Measurements from ENCODE around the gene SORBS2.

The SORBS2 gene

GRCh38 chr4:185734214-185734613 lies 77.8 kb downstream of the SORBS2 start:
- no peak for TF ChIP-seq CTCF (conservative IDR thresholded peaks at IDR 0.05; ENCODE audit: control insufficient read depth, insufficient read depth, low read depth, low read length)
- no peak for DNase-seq (ENCODE audit: low read depth)
- H3K4me3 ChIP-seq (ENCODE audit: control insufficient read depth, low read depth, low read length), result no peak overlapping the region

- no peak overlapping the region for H3K4me3 ChIP-seq (ENCODE audit: control insufficient read depth, low read depth, low read length)
- no peak for TF ChIP-seq CTCF (conservative IDR thresholded peaks at IDR 0.05; ENCODE audit: control insufficient read depth, insufficient read depth, low read depth, low read length)
- peak; percentile 51 for DNase-seq (ENCODE audit: low read depth)
These were observed 81.0 kb downstream of the SORBS2 start for GRCh38 chr4:185730849-185731608.

- H3K4me3 ChIP-seq (ENCODE audit: control insufficient read depth, low read depth, low read length), result no peak overlapping the region
- TF ChIP-seq CTCF (conservative IDR thresholded peaks at IDR 0.05; ENCODE audit: control insufficient read depth, insufficient read depth, low read depth, low read length), result no peak
- DNase-seq (ENCODE audit: low read depth), result peak; percentile 50
These were observed 81.6 kb downstream of the SORBS2 start for GRCh38 chr4:185730387-185730786.

GRCh38 chr4:185729391-185729804 lies 82.6 kb downstream of the SORBS2 start:
- no peak for DNase-seq (ENCODE audit: low read depth)
- H3K4me3 ChIP-seq (ENCODE audit: control insufficient read depth, low read depth, low read length), result no peak overlapping the region
- TF ChIP-seq CTCF (conservative IDR thresholded peaks at IDR 0.05; ENCODE audit: control insufficient read depth, insufficient read depth, low read depth, low read length), result no peak

GRCh38 chr4:185728893-185729292 lies 83.1 kb downstream of the SORBS2 start:
- DNase-seq (ENCODE audit: low read depth), result no peak
- no peak for TF ChIP-seq CTCF (conservative IDR thresholded peaks at IDR 0.05; ENCODE audit: control insufficient read depth, insufficient read depth, low read depth, low read length)
- no peak overlapping the region for H3K4me3 ChIP-seq (ENCODE audit: control insufficient read depth, low read depth, low read length)

GRCh38 chr4:185726931-185727330 lies 85.1 kb downstream of the SORBS2 start:
- no peak overlapping the region for H3K4me3 ChIP-seq (ENCODE audit: control insufficient read depth, low read depth, low read length)
- TF ChIP-seq CTCF (conservative IDR thresholded peaks at IDR 0.05; ENCODE audit: control insufficient read depth, insufficient read depth, low read depth, low read length), result no peak
- peak; percentile 70 for DNase-seq (ENCODE audit: low read depth)

Data from fibroblast of mammary gland (primary cell).